K562 (cell line): Measurements from ENCODE around the gene MAN1A1. TPM values are rescaled to one million over a fixed set of nuclear protein-coding genes. Genes with fewer than 3 reads are reported as not detected.
A peak's percentile ranks its signal among the peaks of the same experiment; 100 is the strongest.

Experiments
- ARNT ChIP-seq, 2 experiments: fragments of 450-650 bp; IDR thresholded peaks; 2 replicates each; pipeline ENCODE4 v1.6.1; 2016; ENCODE audit warnings: mild to moderate bottlenecking in 1 of 2
- BRCA1 ChIP-seq, 2 experiments: fragments of 450-650 bp in 1 of 2; sonication (generic) in 1 of 2; formaldehyde crosslinking in 1 of 2; IDR thresholded peaks; 2 replicates each; pipeline versions ENCODE4 v1.5.0 to v1.6.1; 2017 to 2020; ENCODE audit warnings: mild to moderate bottlenecking in 1 of 2, missing genetic modification reagents in 1 of 2
- DMBX1 ChIP-seq: fragments of 250-450 bp; sonication (Bioruptor Pico); IDR thresholded peaks from 2 replicates; pipeline ENCODE4 v1.8.0; 2022; ENCODE audit warnings: inconsistent platforms, mild to moderate bottlenecking, moderate library complexity, borderline replicate concordance
- EP300 ChIP-seq: IDR thresholded peaks from 2 replicates; pipeline ENCODE4 v1.6.1; 2012; ENCODE audit warnings: low read length, improper control_type of control experiment
- FOXJ3 ChIP-seq: sonication (generic); formaldehyde crosslinking; IDR thresholded peaks from 2 replicates; pipeline ENCODE4 v1.4.0; 2020; ENCODE audit warnings: mild to moderate bottlenecking, missing genetic modification reagents
- FOXK2 ChIP-seq, 2 experiments: fragments of 450-650 bp; IDR thresholded peaks in 1 of 2; conservative IDR thresholded peaks in 1 of 2; 2 replicates each; pipeline ENCODE4 v1.6.1; 2016; ENCODE audit warnings: low read depth in 2 of 2, mild to moderate bottlenecking in 1 of 2
- FOXP1 ChIP-seq: sonication (generic); formaldehyde crosslinking; IDR thresholded peaks from 2 replicates; pipeline ENCODE4 v1.8.0; 2022; ENCODE audit warnings: mild to moderate bottlenecking, missing genetic modification reagents
- GABPB1 ChIP-seq: sonication (generic); formaldehyde crosslinking; IDR thresholded peaks from 2 replicates; pipeline ENCODE4 v1.8.0; 2022; ENCODE audit warnings: mild to moderate bottlenecking, missing genetic modification reagents
- MECOM ChIP-seq: fragments of 250-450 bp; sonication (Bioruptor Pico); IDR thresholded peaks from 2 replicates; pipeline ENCODE4 v1.8.0; 2022; ENCODE audit warnings: inconsistent platforms
- NCOA2 ChIP-seq, 2 experiments: fragments of 450-650 bp; IDR thresholded peaks; 2 replicates each; pipeline ENCODE4 v1.6.1; 2018; ENCODE audit warnings: mild to moderate bottlenecking in 2 of 2, moderate library complexity in 1 of 2; ENCODE audit not compliant: partially characterized antibody in 2 of 2
- NR2C2 ChIP-seq, 2 experiments: fragments of 200-800 bp in 1 of 2; sonication (Bioruptor generic) in 1 of 2; sonication (generic) in 1 of 2; formaldehyde crosslinking in 1 of 2; IDR thresholded peaks; 2 replicates each; pipeline versions ENCODE4 v1.6.1 to v1.8.0; 2016 to 2022; ENCODE audit warnings: mild to moderate bottlenecking in 1 of 2, missing compliant biosample characterization in 1 of 2, missing genetic modification characterization in 1 of 2, missing genetic modification reagents in 1 of 2
- SREBF1 ChIP-seq: fragments of 150-350 bp; IDR thresholded peaks from 2 replicates; pipeline ENCODE4 v1.6.1; 2014; ENCODE audit warnings: antibody characterized with exemption, low read depth, low read length, borderline replicate concordance
- TFAM ChIP-seq: fragments of 250-450 bp; sonication (Bioruptor Pico); conservative IDR thresholded peaks from 2 replicates; pipeline ENCODE4 v1.5.0; 2021; ENCODE audit warnings: mild to moderate bottlenecking, moderate library complexity
- ZBTB1 ChIP-seq: sonication (generic); formaldehyde crosslinking; IDR thresholded peaks from 2 replicates; pipeline ENCODE4 v1.8.1; 2023; ENCODE audit warnings: missing genetic modification reagents, low read depth, mild to moderate bottlenecking, borderline replicate concordance
- ZNF699 ChIP-seq: fragments of 250-450 bp; sonication (Bioruptor Pico); IDR thresholded peaks from 2 replicates; pipeline ENCODE4 v1.8.0; 2021; ENCODE audit warnings: mild to moderate bottlenecking, moderate library complexity; ENCODE audit not compliant: insufficient replicate concordance
- ZNF778 ChIP-seq: fragments of 450-650 bp; formaldehyde crosslinking; IDR thresholded peaks from 2 replicates; pipeline ENCODE4 v1.4.0; 2020; ENCODE audit warnings: mild to moderate bottlenecking, moderate library complexity
- polyA plus RNA-seq, 8 experiments: library from polyadenylated mRNA; depleted of rRNA in 4 of 8; stranded (reverse) in 5 of 8; unstranded in 3 of 8; fragments of >200 nt; fragmentation: Nextera tagmentation in 2 of 8; fragmentation: Illumina TruSeq in 1 of 8; extraction: Ambion mirVana in 2 of 8; extraction: Trizol in 1 of 8; gene quantifications; 2 replicates each; pipeline versions ENCODE4 v1.2.1 to v1.2.3, GENCODE V29; 2011 to 2014; ENCODE audit warnings: inconsistent platforms in 1 of 8, missing spikeins in 1 of 8
- total RNA-seq, 7 experiments: library from RNA; depleted of rRNA in 6 of 7; stranded (reverse); fragments of >200 nt in 6 of 7; fragmentation: Illumina TruSeq in 2 of 7; extraction: Trizol in 2 of 7; gene quantifications; 2 replicates each; pipeline versions ENCODE4 v1.2.1 to v1.2.3, GENCODE V29; 2011 to 2021; ENCODE audit warnings: low replicate concordance in 1 of 7
- TF ChIP-seq, protein P1 (sequence below), 2 experiments: fragments of 450-650 bp; conservative IDR thresholded peaks; 2 replicates each; pipeline ENCODE4 v1.6.1; 2017; ENCODE audit warnings: mild to moderate bottlenecking in 2 of 2, moderate library complexity in 2 of 2
- TF ChIP-seq, protein P2 (sequence below): fragments of 250-450 bp; sonication (Bioruptor Pico); IDR thresholded peaks from 2 replicates; pipeline ENCODE4 v1.4.0; 2020
- TF ChIP-seq, protein P3 (sequence below): sonication (generic); formaldehyde crosslinking; IDR thresholded peaks from 2 replicates; pipeline ENCODE4 v1.8.1; 2022; ENCODE audit warnings: missing genetic modification reagents
- TF ChIP-seq, protein P4 (sequence below), 3 experiments: fragments of 200-800 bp in 1 of 3; fragments of 250-450 bp in 1 of 3; fragments of 450-650 bp in 1 of 3; sonication (Bioruptor Pico) in 1 of 3; sonication (Bioruptor generic) in 1 of 3; formaldehyde crosslinking in 1 of 3; IDR thresholded peaks; 2 replicates each; pipeline versions ENCODE4 v1.6.1 to v1.8.0; 2016 to 2022; ENCODE audit warnings: mild to moderate bottlenecking in 2 of 3, missing genetic modification characterization in 2 of 3, missing compliant biosample characterization in 1 of 3, moderate library complexity in 1 of 3

Gene MAN1A1
- total and polyA plus RNA-seq, 9 of the 15 experiments (the other 6 are each of a cell fraction or from before 2014, with no cell fraction given): 24.5 to 78.4 (median 59.7) TPM

DNA sequence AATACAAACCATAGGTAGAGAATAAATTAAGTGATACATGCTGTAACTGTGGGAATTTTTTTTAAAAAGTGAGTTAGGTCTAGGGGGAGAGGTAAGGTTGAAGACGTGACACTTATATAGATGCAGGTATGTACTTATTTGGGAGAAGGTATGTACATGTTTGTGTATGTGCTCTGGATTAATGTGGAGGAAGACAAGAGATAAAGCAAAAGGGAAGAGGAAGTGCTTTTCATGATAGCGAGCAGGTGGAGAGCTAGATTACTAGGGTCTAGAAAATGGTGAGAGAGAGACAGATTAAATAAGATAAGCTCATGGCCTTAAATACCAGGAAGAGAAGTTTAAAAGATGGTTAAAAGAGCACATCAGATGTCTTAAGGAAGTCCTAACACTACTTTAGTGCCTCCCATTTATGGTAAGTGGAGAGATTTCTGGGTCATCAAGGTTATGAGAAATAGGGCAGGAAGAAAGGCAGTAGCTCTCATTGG, 92.5 kb downstream of the MAN1A1 start (continued):
- no peak for TF ChIP-seq TFAM (CRISPR knock-in tag)
- no peak for TF ChIP-seq BRCA1 (IDR thresholded peaks at IDR 0.05)
- no peak for TF ChIP-seq BRCA1 (CRISPR knock-in tag; IDR thresholded peaks at IDR 0.05)
- no peak; a peak in 1 of 4 replicates for TF ChIP-seq FOXK2 (conservative IDR thresholded peaks at IDR 0.05 in 1 of 2, IDR thresholded peaks at IDR 0.05 in 1 of 2; ENCODE audit: low read depth in 2 of 2)
- 0 out of 2 replicates have a peak, but pooled peaks have one; percentile 9 for TF ChIP-seq DMBX1 (CRISPR knock-in tag)
- TF ChIP-seq NCOA2 (IDR thresholded peaks at IDR 0.05; ENCODE audit: partially characterized antibody in 2 of 2): peak in 1 of 2 experiments; percentile 67
- TF ChIP-seq ARNT (IDR thresholded peaks at IDR 0.05): peak; percentile 90 to 99
- TF ChIP-seq GABPB1 (CRISPR knock-in tag): no peak
- TF ChIP-seq EP300: peak; percentile 95
- no peak for TF ChIP-seq ZNF778 (CRISPR knock-in tag)
- TF ChIP-seq ZNF699 (CRISPR knock-in tag): no peak
- peak; percentile 53; the same call in 1 of the 2 replicates for TF ChIP-seq MECOM
- TF ChIP-seq SREBF1: no peak
- TF ChIP-seq FOXP1 (CRISPR knock-in tag): no peak
- TF ChIP-seq, protein P1, sequence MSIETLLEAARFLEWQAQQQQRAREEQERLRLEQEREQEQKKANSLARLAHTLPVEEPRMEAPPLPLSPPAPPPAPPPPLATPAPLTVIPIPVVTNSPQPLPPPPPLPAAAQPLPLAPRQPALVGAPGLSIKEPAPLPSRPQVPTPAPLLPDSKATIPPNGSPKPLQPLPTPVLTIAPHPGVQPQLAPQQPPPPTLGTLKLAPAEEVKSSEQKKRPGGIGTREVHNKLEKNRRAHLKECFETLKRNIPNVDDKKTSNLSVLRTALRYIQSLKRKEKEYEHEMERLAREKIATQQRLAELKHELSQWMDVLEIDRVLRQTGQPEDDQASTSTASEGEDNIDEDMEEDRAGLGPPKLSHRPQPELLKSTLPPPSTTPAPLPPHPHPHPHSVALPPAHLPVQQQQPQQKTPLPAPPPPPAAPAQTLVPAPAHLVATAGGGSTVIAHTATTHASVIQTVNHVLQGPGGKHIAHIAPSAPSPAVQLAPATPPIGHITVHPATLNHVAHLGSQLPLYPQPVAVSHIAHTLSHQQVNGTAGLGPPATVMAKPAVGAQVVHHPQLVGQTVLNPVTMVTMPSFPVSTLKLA (conservative IDR thresholded peaks at IDR 0.05): peak in 1 of 2 experiments; percentile 57; a peak in 3 of 4 replicates
- TF ChIP-seq, protein P2, sequence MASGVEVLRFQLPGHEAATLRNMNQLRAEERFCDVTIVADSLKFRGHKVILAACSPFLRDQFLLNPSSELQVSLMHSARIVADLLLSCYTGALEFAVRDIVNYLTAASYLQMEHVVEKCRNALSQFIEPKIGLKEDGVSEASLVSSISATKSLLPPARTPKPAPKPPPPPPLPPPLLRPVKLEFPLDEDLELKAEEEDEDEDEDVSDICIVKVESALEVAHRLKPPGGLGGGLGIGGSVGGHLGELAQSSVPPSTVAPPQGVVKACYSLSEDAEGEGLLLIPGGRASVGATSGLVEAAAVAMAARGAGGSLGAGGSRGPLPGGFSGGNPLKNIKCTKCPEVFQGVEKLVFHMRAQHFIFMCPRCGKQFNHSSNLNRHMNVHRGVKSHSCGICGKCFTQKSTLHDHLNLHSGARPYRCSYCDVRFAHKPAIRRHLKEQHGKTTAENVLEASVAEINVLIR: no peak
- no peak for TF ChIP-seq NR2C2 (CRISPR knock-in tag; IDR thresholded peaks at IDR 0.05)
- TF ChIP-seq NR2C2 (tag; IDR thresholded peaks at IDR 0.05): no peak; the same call in 1 of the 2 replicates
- no peak for TF ChIP-seq ZBTB1 (CRISPR knock-in tag)
- TF ChIP-seq, protein P3, sequence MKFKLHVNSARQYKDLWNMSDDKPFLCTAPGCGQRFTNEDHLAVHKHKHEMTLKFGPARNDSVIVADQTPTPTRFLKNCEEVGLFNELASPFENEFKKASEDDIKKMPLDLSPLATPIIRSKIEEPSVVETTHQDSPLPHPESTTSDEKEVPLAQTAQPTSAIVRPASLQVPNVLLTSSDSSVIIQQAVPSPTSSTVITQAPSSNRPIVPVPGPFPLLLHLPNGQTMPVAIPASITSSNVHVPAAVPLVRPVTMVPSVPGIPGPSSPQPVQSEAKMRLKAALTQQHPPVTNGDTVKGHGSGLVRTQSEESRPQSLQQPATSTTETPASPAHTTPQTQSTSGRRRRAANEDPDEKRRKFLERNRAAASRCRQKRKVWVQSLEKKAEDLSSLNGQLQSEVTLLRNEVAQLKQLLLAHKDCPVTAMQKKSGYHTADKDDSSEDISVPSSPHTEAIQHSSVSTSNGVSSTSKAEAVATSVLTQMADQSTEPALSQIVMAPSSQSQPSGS (CRISPR knock-in tag): no peak
- TF ChIP-seq FOXJ3: no peak
- TF ChIP-seq, protein P4, sequence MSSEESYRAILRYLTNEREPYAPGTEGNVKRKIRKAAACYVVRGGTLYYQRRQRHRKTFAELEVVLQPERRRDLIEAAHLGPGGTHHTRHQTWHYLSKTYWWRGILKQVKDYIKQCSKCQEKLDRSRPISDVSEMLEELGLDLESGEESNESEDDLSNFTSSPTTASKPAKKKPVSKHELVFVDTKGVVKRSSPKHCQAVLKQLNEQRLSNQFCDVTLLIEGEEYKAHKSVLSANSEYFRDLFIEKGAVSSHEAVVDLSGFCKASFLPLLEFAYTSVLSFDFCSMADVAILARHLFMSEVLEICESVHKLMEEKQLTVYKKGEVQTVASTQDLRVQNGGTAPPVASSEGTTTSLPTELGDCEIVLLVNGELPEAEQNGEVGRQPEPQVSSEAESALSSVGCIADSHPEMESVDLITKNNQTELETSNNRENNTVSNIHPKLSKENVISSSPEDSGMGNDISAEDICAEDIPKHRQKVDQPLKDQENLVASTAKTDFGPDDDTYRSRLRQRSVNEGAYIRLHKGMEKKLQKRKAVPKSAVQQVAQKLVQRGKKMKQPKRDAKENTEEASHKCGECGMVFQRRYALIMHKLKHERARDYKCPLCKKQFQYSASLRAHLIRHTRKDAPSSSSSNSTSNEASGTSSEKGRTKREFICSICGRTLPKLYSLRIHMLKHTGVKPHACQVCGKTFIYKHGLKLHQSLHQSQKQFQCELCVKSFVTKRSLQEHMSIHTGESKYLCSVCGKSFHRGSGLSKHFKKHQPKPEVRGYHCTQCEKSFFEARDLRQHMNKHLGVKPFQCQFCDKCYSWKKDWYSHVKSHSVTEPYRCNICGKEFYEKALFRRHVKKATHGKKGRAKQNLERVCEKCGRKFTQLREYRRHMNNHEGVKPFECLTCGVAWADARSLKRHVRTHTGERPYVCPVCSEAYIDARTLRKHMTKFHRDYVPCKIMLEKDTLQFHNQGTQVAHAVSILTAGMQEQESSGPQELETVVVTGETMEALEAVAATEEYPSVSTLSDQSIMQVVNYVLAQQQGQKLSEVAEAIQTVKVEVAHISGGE (CRISPR knock-in tag; IDR thresholded peaks at IDR 0.05): no peak
